Naive B cell (primary cell): ENCODE measurements around the gene NFIA. TPM values are rescaled to one million over a fixed set of nuclear protein-coding genes. Genes with fewer than 3 reads are reported as not detected.

ENCODE experiments used
- ATAC-seq, 2 donors: fragments of 150-1000 bp; cut with Tn5 transposase; 2 replicates each; pipeline ENCODE4 v1.10.0; 2021; ENCODE audit warnings: low read depth in 2 of 2, mild to moderate bottlenecking in 2 of 2, moderate library complexity in 2 of 2
- DNase-seq: peaks from one replicate; pipeline ENCODE4 v3.0.0; 2022
- H3K27ac Mint-ChIP-seq, 6 donors: one replicate each; pipeline ENCODE4 v1.8.0; 2020 to 2022; ENCODE audit warnings: mild to moderate bottlenecking in 6 of 6, mixed read lengths in 6 of 6, moderate library complexity in 5 of 6, inconsistent platforms in 2 of 6
- H3K27me3 Mint-ChIP-seq, 3 donors: one replicate each; pipeline ENCODE4 v1.8.0; 2021 to 2022; ENCODE audit warnings: mixed read lengths in 3 of 3, mild to moderate bottlenecking in 1 of 3
- H3K36me3 Mint-ChIP-seq, 2 donors: one replicate each; pipeline ENCODE4 v1.8.0; 2020 to 2022; ENCODE audit warnings: mixed read lengths in 2 of 2, inconsistent platforms in 1 of 2, mild to moderate bottlenecking in 1 of 2
- H3K4me1 Mint-ChIP-seq, 3 donors: one replicate each; pipeline ENCODE4 v1.8.0; 2020 to 2022; ENCODE audit warnings: mixed read lengths in 3 of 3, inconsistent platforms in 1 of 3, mild to moderate bottlenecking in 1 of 3, moderate library complexity in 1 of 3
- H3K4me3 Mint-ChIP-seq, 8 donors: one replicate each; pipeline ENCODE4 v1.8.0; 2020 to 2022; ENCODE audit warnings: mild to moderate bottlenecking in 8 of 8, mixed read lengths in 8 of 8, moderate library complexity in 8 of 8, inconsistent platforms in 2 of 8
- H3K9me3 Mint-ChIP-seq, 7 donors: one replicate each; pipeline ENCODE4 v1.8.0; 2020 to 2022; ENCODE audit warnings: mixed read lengths in 7 of 7, mild to moderate bottlenecking in 5 of 7, inconsistent platforms in 2 of 7, moderate library complexity in 1 of 7
- polyA plus RNA-seq, 6 donors: library from polyadenylated mRNA; unstranded; fragments of 300-500 nt; fragmentation: Illumina TruSeq; gene quantifications; one replicate each; pipeline ENCODE4 v1.2.3, GENCODE V29; 2021; ENCODE audit warnings: low read depth in 6 of 6

The NFIA gene
- polyA plus RNA-seq, 6 donors from 2014 or later: 0.77 to 5.7 (median 1.4) TPM

GRCh38 chr1:61107638-61108037 is 25.3 kb downstream of the NFIA start:
- H3K4me1 Mint-ChIP-seq: no peaks in the 10 kb centered on the region
- no peaks in the 10 kb centered on the region for H3K27me3 Mint-ChIP-seq
- H3K9me3 Mint-ChIP-seq: peaks cover 0 to 9% (median 3%) of the 10 kb centered on the region in 7 donors
- no peaks in the 10 kb centered on the region for H3K36me3 Mint-ChIP-seq
- no peak overlapping the region for H3K27ac Mint-ChIP-seq
- no peak for DNase-seq
- no peak overlapping the region for H3K4me3 Mint-ChIP-seq
- no peak for ATAC-seq

- Mint-ChIP-seq H3K27me3 (peaks cover 0 to 9% (median 0%) of the 10 kb centered on the region in 3 donors), H3K4me3 (no peak overlapping the region), H3K9me3 (peaks cover 0 to 9% (median 4%) of the 10 kb centered on the region in 7 donors), H3K4me1 (no peaks in the 10 kb centered on the region), H3K27ac (no peak overlapping the region), H3K36me3 (peaks cover 0 to 8% of the 10 kb centered on the region in 2 donors)
- ATAC-seq (no peak), DNase-seq (no peak)
These were observed 26.8 kb downstream of the NFIA start for GRCh38 chr1:61109158-61109557.

- Mint-ChIP-seq H3K9me3 (peaks cover 0 to 9% (median 4%) of the 10 kb centered on the region in 7 donors), H3K27ac (no peak overlapping the region), H3K4me3 (no peak overlapping the region), H3K27me3 (peaks cover 0 to 9% (median 0%) of the 10 kb centered on the region in 3 donors), H3K36me3 (peaks cover 0 to 8% of the 10 kb centered on the region in 2 donors), H3K4me1 (no peaks in the 10 kb centered on the region)
- ATAC-seq (no peak), DNase-seq (no peak)
These were observed 27.5 kb downstream of the NFIA start for GRCh38 chr1:61109910-61110309.

- no peak for DNase-seq
- Mint-ChIP-seq H3K4me3 (no peak overlapping the region), H3K9me3 (peaks cover 0 to 9% (median 4%) of the 10 kb centered on the region in 7 donors), H3K27ac (no peak overlapping the region), H3K36me3 (peaks cover 0 to 8% of the 10 kb centered on the region in 2 donors), H3K27me3 (peaks cover 0 to 9% (median 0%) of the 10 kb centered on the region in 3 donors), H3K4me1 (no peaks in the 10 kb centered on the region)
- ATAC-seq: no peak
These were observed 28.2 kb downstream of the NFIA start for GRCh38 chr1:61110554-61110953.

GRCh38 chr1:61111084-61112004 is 29.0 kb downstream of the NFIA start:
- Mint-ChIP-seq H3K27me3 (peaks cover 0 to 9% (median 0%) of the 10 kb centered on the region in 3 donors), H3K27ac (no peak overlapping the region), H3K4me3 (no peak overlapping the region), H3K36me3 (peaks cover 0 to 8% of the 10 kb centered on the region in 2 donors), H3K4me1 (no peaks in the 10 kb centered on the region), H3K9me3 (peaks cover 0 to 9% (median 4%) of the 10 kb centered on the region in 7 donors)
- DNase-seq (no peak), ATAC-seq (no peak)

GRCh38 chr1:61114178-61114870 is 32.0 kb downstream of the NFIA start:
- no peak for DNase-seq
- Mint-ChIP-seq H3K4me3 (no peak overlapping the region), H3K9me3 (peaks cover 0 to 4% (median 0%) of the 10 kb centered on the region in 7 donors), H3K27ac (no peak overlapping the region), H3K27me3 (peaks cover 0 to 17% (median 0%) of the 10 kb centered on the region in 3 donors), H3K4me1 (no peaks in the 10 kb centered on the region), H3K36me3 (peaks cover 0 to 8% of the 10 kb centered on the region in 2 donors)
- ATAC-seq: no peak

- no peak overlapping the region for H3K27ac Mint-ChIP-seq
- no peak overlapping the region for H3K4me3 Mint-ChIP-seq
- DNase-seq (no peak), ATAC-seq (no peak)
- no peaks in the 10 kb centered on the region for H3K4me1 Mint-ChIP-seq
- H3K9me3 Mint-ChIP-seq: peaks cover 0 to 4% (median 0%) of the 10 kb centered on the region in 7 donors
- peaks cover 0 to 8% of the 10 kb centered on the region in 2 donors for H3K36me3 Mint-ChIP-seq
- peaks cover 0 to 17% (median 0%) of the 10 kb centered on the region in 3 donors for H3K27me3 Mint-ChIP-seq
These were observed 33.1 kb downstream of the NFIA start for GRCh38 chr1:61115436-61115835.

- Mint-ChIP-seq H3K4me3 (no peak overlapping the region), H3K9me3 (peaks cover 0 to 4% (median 0%) of the 10 kb centered on the region in 7 donors), H3K27me3 (peaks cover 0 to 17% (median 0%) of the 10 kb centered on the region in 3 donors), H3K27ac (no peak overlapping the region), H3K36me3 (peaks cover 0 to 8% of the 10 kb centered on the region in 2 donors), H3K4me1 (no peaks in the 10 kb centered on the region)
- ATAC-seq (no peak), DNase-seq (no peak)
These were observed 34.1 kb downstream of the NFIA start for GRCh38 chr1:61116421-61116820.

GRCh38 chr1:61117283-61117682 is 34.9 kb downstream of the NFIA start:
- peaks cover 0 to 17% (median 0%) of the 10 kb centered on the region in 3 donors for H3K27me3 Mint-ChIP-seq
- H3K9me3 Mint-ChIP-seq: peaks cover 0 to 4% (median 0%) of the 10 kb centered on the region in 7 donors
- ATAC-seq (no peak), DNase-seq (no peak)
- H3K27ac Mint-ChIP-seq: no peak overlapping the region
- H3K4me3 Mint-ChIP-seq: no peak overlapping the region
- H3K4me1 Mint-ChIP-seq: no peaks in the 10 kb centered on the region
- H3K36me3 Mint-ChIP-seq: peaks cover 0 to 8% of the 10 kb centered on the region in 2 donors

- ATAC-seq (no peak), DNase-seq (no peak)
- Mint-ChIP-seq H3K4me3 (no peak overlapping the region), H3K9me3 (no peaks in the 10 kb centered on the region), H3K36me3 (no peaks in the 10 kb centered on the region), H3K27me3 (peaks cover 0 to 20% (median 0%) of the 10 kb centered on the region in 3 donors), H3K27ac (no peak overlapping the region), H3K4me1 (no peaks in the 10 kb centered on the region)
These were observed 36.7 kb downstream of the NFIA start for GRCh38 chr1:61119085-61119484.

- Mint-ChIP-seq H3K4me1 (no peaks in the 10 kb centered on the region), H3K36me3 (no peaks in the 10 kb centered on the region), H3K4me3 (no peak overlapping the region), H3K27ac (no peak overlapping the region), H3K9me3 (no peaks in the 10 kb centered on the region), H3K27me3 (peaks cover 0 to 22% (median 3%) of the 10 kb centered on the region in 3 donors)
- no peak for ATAC-seq
- no peak for DNase-seq
These were observed 38.0 kb downstream of the NFIA start for GRCh38 chr1:61120246-61120840.

- DNase-seq (no peak), ATAC-seq (no peak)
- H3K27me3 Mint-ChIP-seq: peaks cover 0 to 22% (median 5%) of the 10 kb centered on the region in 3 donors
- no peak overlapping the region for H3K27ac Mint-ChIP-seq
- H3K36me3 Mint-ChIP-seq: no peaks in the 10 kb centered on the region
- no peak overlapping the region for H3K4me3 Mint-ChIP-seq
- H3K4me1 Mint-ChIP-seq: no peaks in the 10 kb centered on the region
- no peaks in the 10 kb centered on the region for H3K9me3 Mint-ChIP-seq
These were observed 38.6 kb downstream of the NFIA start for GRCh38 chr1:61120998-61121397.

- no peaks in the 10 kb centered on the region for H3K36me3 Mint-ChIP-seq
- H3K9me3 Mint-ChIP-seq: no peaks in the 10 kb centered on the region
- ATAC-seq: no peak
- no peak overlapping the region for H3K4me3 Mint-ChIP-seq
- no peak for DNase-seq
- H3K27ac Mint-ChIP-seq: no peak overlapping the region
- H3K4me1 Mint-ChIP-seq: no peaks in the 10 kb centered on the region
- peaks cover 0 to 22% (median 5%) of the 10 kb centered on the region in 3 donors for H3K27me3 Mint-ChIP-seq
These were observed 39.3 kb downstream of the NFIA start for GRCh38 chr1:61121631-61122030.
